Small intestine (tissue), 7 donors: ENCODE results near the gene CCDC13. TPM values are rescaled to one million over a fixed set of nuclear protein-coding genes. Genes with fewer than 3 reads are reported as not detected.

Experiments used
- DNase-seq, 2 donors: peaks; one replicate each; pipeline versions ENCODE4 v3.0.0 to v3.0.0-alpha.2; 2013
- FAIRE-seq: peaks from 2 replicates; lab custom pipeline; 2012; peaks lifted over from hg19 to GRCh38; lab: Jason Lieb, UNC
- H3K27ac ChIP-seq, 3 donors: one replicate each; pipeline ENCODE4 v1.5.1; 2013; ENCODE audit warnings: low read length in 2 of 3, mild to moderate bottlenecking in 2 of 3, control low read depth in 1 of 3, inconsistent platforms in 1 of 3, low read depth in 1 of 3, moderate library complexity in 1 of 3
- H3K27me3 ChIP-seq, 3 donors: one replicate each; pipeline ENCODE4 v1.6.1; 2013; ENCODE audit warnings: low read length in 3 of 3, inconsistent platforms in 1 of 3; ENCODE audit not compliant: control insufficient read depth in 3 of 3, insufficient read depth in 3 of 3
- H3K36me3 ChIP-seq, 3 donors: one replicate each; pipeline ENCODE4 v1.6.1; 2013; ENCODE audit warnings: low read length in 3 of 3, inconsistent platforms in 1 of 3, low read depth in 1 of 3, mild to moderate bottlenecking in 1 of 3, moderate library complexity in 1 of 3; ENCODE audit not compliant: control insufficient read depth in 3 of 3, insufficient read depth in 2 of 3
- H3K4me1 ChIP-seq, 3 donors: one replicate each; pipeline ENCODE4 v1.6.1; 2013; ENCODE audit warnings: low read length in 2 of 3, inconsistent platforms in 1 of 3, low read depth in 1 of 3, mild to moderate bottlenecking in 1 of 3, moderate library complexity in 1 of 3; ENCODE audit not compliant: control insufficient read depth in 3 of 3, insufficient read depth in 2 of 3
- H3K4me3 ChIP-seq, 3 donors: one replicate each; pipeline ENCODE4 v1.5.1; 2013; ENCODE audit warnings: low read length in 3 of 3, control low read depth in 1 of 3, inconsistent platforms in 1 of 3, low read depth in 1 of 3, mild to moderate bottlenecking in 1 of 3, moderate library complexity in 1 of 3
- H3K9me3 ChIP-seq, 2 donors: one replicate each; pipeline ENCODE4 v1.6.1; 2013; ENCODE audit warnings: low read depth in 1 of 2, low read length in 1 of 2; ENCODE audit not compliant: control insufficient read depth in 2 of 2, insufficient read depth in 1 of 2
- WGBS, 3 donors: extraction: QIAGEN DNeasy Blood & Tissue Kit; methylation state at CpG; one replicate each; pipeline ENCODE4 v1.1.7; 2013; 5-methylcytosine and 5-hydroxymethylcytosine counted together
- polyA plus RNA-seq, 4 donors: library from polyadenylated mRNA; stranded (reverse) in 3 of 4; unstranded in 1 of 4; fragments of 200-250 nt in 3 of 4; fragments of 120-200 nt in 1 of 4; gene quantifications; one replicate each; pipeline versions ENCODE4 v1.2.1 to v1.2.3, GENCODE V29; 2013
- donor health status: healthy with polysubstance abuse.
- donor health status: control.
- donor health status: control.
- donor health status: Bipolar disorder and iron deficiency.
- donor health status: healthy.

The CCDC13 gene
- polyA plus RNA-seq, 4 donors: 0.37 to 2.7 (median 0.66) TPM

GRCh38 chr3:42747581-42747980 lies 25.5 kb downstream of the CCDC13 start:
- FAIRE-seq (no peak), DNase-seq (no peak)
- H3K36me3 ChIP-seq: no peaks in the 10 kb centered on the region
- no peak overlapping the region for H3K4me3 ChIP-seq
- no peaks in the 10 kb centered on the region for H3K9me3 ChIP-seq
- no peaks in the 10 kb centered on the region for H3K4me1 ChIP-seq
- no peak overlapping the region for H3K27ac ChIP-seq
- no peaks in the 10 kb centered on the region for H3K27me3 ChIP-seq
- 64 to 72% (median 68%) methylated on average over 6 of the region's 6 CpGs for WGBS, 3 donors

- FAIRE-seq: no peak
- H3K9me3 ChIP-seq: no peaks in the 10 kb centered on the region
- no peaks in the 10 kb centered on the region for H3K36me3 ChIP-seq
- peak in 1 of 2 donors; percentile 16 for DNase-seq
- WGBS, 3 donors: 60 to 72% (median 70%) methylated on average over 11 of the region's 11 CpGs
- no peak overlapping the region for H3K4me3 ChIP-seq
- no peaks in the 10 kb centered on the region for H3K4me1 ChIP-seq
- H3K27me3 ChIP-seq: no peaks in the 10 kb centered on the region
- H3K27ac ChIP-seq: peak overlapping the region in 1 of 3 donors; percentile 39
These were observed 26.3 kb downstream of the CCDC13 start for GRCh38 chr3:42746455-42747450.

GRCh38 chr3:42745776-42746454 lies 27.1 kb downstream of the CCDC13 start:
- peak overlapping the region in 1 of 3 donors; percentile 39 for H3K27ac ChIP-seq
- H3K4me3 ChIP-seq: no peak overlapping the region

DNA sequence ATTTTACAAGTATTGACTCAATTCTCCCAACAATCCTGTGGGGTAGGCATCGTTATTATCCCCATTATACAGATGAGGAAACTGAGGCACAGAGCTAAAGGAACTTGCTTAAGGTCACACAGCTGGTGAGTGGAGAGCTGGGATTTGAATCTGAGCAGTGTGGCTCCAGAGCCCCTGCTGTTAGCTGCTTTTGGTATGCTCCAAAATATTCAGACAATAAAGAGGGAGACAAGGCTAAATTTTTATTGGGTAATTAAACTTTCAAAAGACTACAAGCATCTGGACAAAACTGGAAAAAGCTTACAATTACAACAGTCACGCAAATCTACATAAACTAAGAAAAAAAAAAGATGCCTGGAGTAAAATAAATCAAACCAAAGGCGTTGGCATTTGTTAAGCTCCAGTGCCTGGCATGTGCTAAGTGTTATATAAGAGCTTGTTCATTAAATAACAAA lies 27.7 kb downstream of the CCDC13 start:
- Histone ChIP-seq H3K27ac (no peak overlapping the region), H3K27me3 (no peaks in the 10 kb centered on the region), H3K4me1 (no peaks in the 10 kb centered on the region), H3K36me3 (no peaks in the 10 kb centered on the region), H3K4me3 (no peak overlapping the region), H3K9me3 (no peaks in the 10 kb centered on the region)
- 75 to 85% (median 85%) methylated on average over 3 of the region's 3 CpGs for WGBS, 3 donors
- no peak for DNase-seq
- FAIRE-seq: no peak

More at GRCh38 chr3:42745776-42746454, 27.1 kb downstream of the CCDC13 start:
- H3K27me3 ChIP-seq: no peaks in the 10 kb centered on the region
- H3K9me3 ChIP-seq: no peaks in the 10 kb centered on the region
- 79 to 81% (median 79%) methylated on average over 8 of the region's 8 CpGs for WGBS, 3 donors
- no peak for DNase-seq
- no peak for FAIRE-seq
- H3K4me1 ChIP-seq: no peaks in the 10 kb centered on the region
- no peaks in the 10 kb centered on the region for H3K36me3 ChIP-seq

DNA sequence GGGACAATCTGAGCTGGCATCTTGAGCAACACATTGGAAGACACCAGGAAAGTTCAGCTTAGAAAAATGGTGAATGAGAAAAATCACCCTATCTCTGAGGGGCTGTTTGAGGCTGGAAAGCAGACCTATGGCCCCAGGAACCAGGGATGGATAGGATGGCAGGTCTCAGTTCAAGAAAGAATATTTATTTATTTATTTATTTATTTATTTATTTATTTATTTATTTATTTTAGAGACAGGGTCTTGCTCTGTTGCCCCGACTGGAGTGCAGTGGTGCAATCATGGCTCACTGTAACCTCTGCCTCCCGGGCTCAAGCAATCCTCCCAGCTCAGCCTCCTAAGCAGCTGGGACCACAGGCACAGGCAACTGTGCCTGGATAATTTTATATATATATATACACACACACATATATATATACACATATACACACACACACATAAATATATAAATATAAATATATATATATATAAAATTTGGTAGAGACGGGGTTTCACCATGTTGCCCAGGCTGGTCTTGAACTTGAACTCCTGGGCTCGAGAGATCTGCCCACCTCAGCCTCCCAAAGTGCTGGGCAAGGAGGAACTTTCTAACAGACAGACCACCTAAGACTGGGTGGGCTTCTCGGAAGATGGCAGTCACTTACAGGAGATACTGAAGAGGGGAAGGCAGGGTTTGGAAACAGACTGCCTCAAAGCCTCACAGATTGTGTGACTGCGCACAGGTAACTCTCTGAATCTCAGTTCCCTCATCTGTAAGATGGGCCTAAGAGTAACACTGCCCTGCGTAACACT lies 29.7 kb downstream of the CCDC13 start:
- 89 to 93% (median 93%) methylated on average over 7 of the region's 7 CpGs for WGBS, 3 donors
- no peaks in the 10 kb centered on the region for H3K36me3 ChIP-seq
- H3K4me1 ChIP-seq: no peaks in the 10 kb centered on the region
- H3K27me3 ChIP-seq: no peaks in the 10 kb centered on the region
- no peak overlapping the region for H3K4me3 ChIP-seq
- no peaks in the 10 kb centered on the region for H3K9me3 ChIP-seq
- DNase-seq: no peak
- no peak overlapping the region for H3K27ac ChIP-seq
- no peak for FAIRE-seq

DNA sequence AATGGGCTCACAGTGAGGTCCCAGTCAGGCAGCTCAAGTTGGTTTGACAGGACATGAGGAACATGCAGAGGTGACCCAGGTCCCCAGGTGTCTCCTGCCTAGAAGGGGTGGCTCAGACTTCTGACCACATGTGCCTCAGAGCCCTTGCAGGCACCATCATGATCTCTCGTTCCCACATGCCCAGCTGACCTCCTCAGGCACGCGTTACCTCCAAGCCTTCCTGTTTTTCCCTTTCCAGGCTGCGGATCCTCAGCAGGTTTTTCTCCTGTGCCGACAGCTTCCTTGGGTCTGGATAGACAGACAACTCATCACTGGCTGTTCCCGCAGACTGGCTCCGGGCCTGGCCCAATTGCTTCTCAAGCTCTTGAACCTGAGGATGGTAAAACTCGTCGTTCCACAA lies 30.4 kb downstream of the CCDC13 start:
- WGBS, 3 donors: 94 to 96% (median 95%) methylated on average over 9 of the region's 9 CpGs

GRCh38 chr3:42742259-42742658 lies 30.8 kb downstream of the CCDC13 start:
- no peak overlapping the region for H3K27ac ChIP-seq
- H3K4me1 ChIP-seq: no peaks in the 10 kb centered on the region
- DNase-seq (no peak), FAIRE-seq (no peak)
- H3K36me3 ChIP-seq: no peaks in the 10 kb centered on the region
- WGBS, 3 donors: 80 to 85% (median 83%) methylated on average over 4 of the region's 4 CpGs
- no peaks in the 10 kb centered on the region for H3K9me3 ChIP-seq
- H3K27me3 ChIP-seq: no peaks in the 10 kb centered on the region
- no peak overlapping the region for H3K4me3 ChIP-seq

More for the DNA sequence above, 30.4 kb downstream of the CCDC13 start:
- no peaks in the 10 kb centered on the region for H3K4me1 ChIP-seq
- H3K27ac ChIP-seq: no peak overlapping the region
- H3K27me3 ChIP-seq: no peaks in the 10 kb centered on the region
- no peak for FAIRE-seq
- no peak for DNase-seq
- no peaks in the 10 kb centered on the region for H3K36me3 ChIP-seq
- no peak overlapping the region for H3K4me3 ChIP-seq
- no peaks in the 10 kb centered on the region for H3K9me3 ChIP-seq

- FAIRE-seq (no peak), DNase-seq (no peak)
- Histone ChIP-seq H3K36me3 (no peaks in the 10 kb centered on the region), H3K4me1 (no peaks in the 10 kb centered on the region), H3K27ac (no peak overlapping the region), H3K9me3 (no peaks in the 10 kb centered on the region), H3K4me3 (no peak overlapping the region), H3K27me3 (no peaks in the 10 kb centered on the region)
- WGBS, 3 donors: 79 to 91% (median 86%) methylated on average over 3 of the region's 3 CpGs
These were observed 31.3 kb downstream of the CCDC13 start for GRCh38 chr3:42741796-42742195.
